Ovary (tissue), 3 donors: ENCODE results near the gene STK24.
"Not testable (repeated sequence)": the region's sequence is repeated elsewhere in the genome, so short reads cannot be mapped to it uniquely, and the experiment has no call there.

ENCODE experiments used
- POLR2A ChIP-seq: fragments of 450-650 bp; IDR thresholded peaks from one replicate; pipeline ENCODE4 v1.6.1; 2017; ENCODE audit warnings: antibody characterized with exemption, mild to moderate bottlenecking, moderate library complexity
- TF ChIP-seq, protein P1 (sequence below), 3 donors: fragments of 450-650 bp in 2 of 3; fragments of 200-600 bp in 1 of 3; IDR thresholded peaks; one replicate each; pipeline versions ENCODE4 v1.5.1 to v1.8.0; 2016 to 2022; ENCODE audit warnings: antibody characterized with exemption in 3 of 3, mild to moderate bottlenecking in 1 of 3
- donor health status: DM: no; HTN: no; CAD: no.

DNA sequence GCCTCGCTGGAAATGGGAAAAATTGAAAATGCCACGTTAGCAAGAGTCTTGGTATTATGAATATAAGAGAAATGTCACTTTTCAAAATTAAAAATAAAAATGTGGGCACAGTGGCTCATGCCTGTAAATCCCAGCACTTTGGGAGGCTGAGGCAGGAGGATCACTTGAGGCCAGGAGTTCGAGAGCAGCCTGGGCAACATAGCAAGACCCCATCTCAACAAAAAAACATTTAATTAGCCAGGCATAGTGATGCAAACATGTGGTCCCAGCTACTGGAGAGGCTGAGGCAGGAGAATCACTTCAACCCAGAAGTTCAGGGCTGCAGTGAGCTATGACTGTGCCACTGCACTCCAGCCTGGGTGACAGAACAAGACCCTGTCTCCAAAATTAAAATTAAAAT lies 163.6 kb downstream of the STK24 start:
- TF ChIP-seq, protein P1, sequence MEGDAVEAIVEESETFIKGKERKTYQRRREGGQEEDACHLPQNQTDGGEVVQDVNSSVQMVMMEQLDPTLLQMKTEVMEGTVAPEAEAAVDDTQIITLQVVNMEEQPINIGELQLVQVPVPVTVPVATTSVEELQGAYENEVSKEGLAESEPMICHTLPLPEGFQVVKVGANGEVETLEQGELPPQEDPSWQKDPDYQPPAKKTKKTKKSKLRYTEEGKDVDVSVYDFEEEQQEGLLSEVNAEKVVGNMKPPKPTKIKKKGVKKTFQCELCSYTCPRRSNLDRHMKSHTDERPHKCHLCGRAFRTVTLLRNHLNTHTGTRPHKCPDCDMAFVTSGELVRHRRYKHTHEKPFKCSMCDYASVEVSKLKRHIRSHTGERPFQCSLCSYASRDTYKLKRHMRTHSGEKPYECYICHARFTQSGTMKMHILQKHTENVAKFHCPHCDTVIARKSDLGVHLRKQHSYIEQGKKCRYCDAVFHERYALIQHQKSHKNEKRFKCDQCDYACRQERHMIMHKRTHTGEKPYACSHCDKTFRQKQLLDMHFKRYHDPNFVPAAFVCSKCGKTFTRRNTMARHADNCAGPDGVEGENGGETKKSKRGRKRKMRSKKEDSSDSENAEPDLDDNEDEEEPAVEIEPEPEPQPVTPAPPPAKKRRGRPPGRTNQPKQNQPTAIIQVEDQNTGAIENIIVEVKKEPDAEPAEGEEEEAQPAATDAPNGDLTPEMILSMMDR (IDR thresholded peaks at IDR 0.05): not testable (repeated sequence)
- TF ChIP-seq POLR2A: not testable (repeated sequence)
